Osteocyte (in vitro differentiated cells): ENCODE measurements around the gene SMARCA4. TPM values are rescaled to one million over a fixed set of nuclear protein-coding genes. Genes with fewer than 3 reads are reported as not detected.
A peak's percentile ranks its signal among the peaks of the same experiment; 100 is the strongest.

Experiments used
- DNase-seq: peaks from one replicate; pipeline ENCODE4 v3.0.0; 2021; ENCODE audit warnings: mixed read lengths; ENCODE audit not compliant: unreplicated experiment; ENCODE audit errors: extremely low spot score
- H3K27ac Mint-ChIP-seq: one replicate; pipeline ENCODE4 v1.8.0; 2021; ENCODE audit warnings: mild to moderate bottlenecking, mixed read lengths; ENCODE audit not compliant: unreplicated experiment
- H3K27me3 Mint-ChIP-seq: one replicate; pipeline ENCODE4 v1.8.0; 2021; ENCODE audit warnings: mixed read lengths; ENCODE audit not compliant: unreplicated experiment
- H3K36me3 Mint-ChIP-seq: one replicate; pipeline ENCODE4 v1.8.0; 2021; ENCODE audit warnings: mixed read lengths; ENCODE audit not compliant: unreplicated experiment
- H3K4me1 Mint-ChIP-seq: one replicate; pipeline ENCODE4 v1.8.0; 2021; ENCODE audit warnings: mixed read lengths; ENCODE audit not compliant: unreplicated experiment
- H3K4me3 Mint-ChIP-seq: one replicate; pipeline ENCODE4 v1.8.0; 2021; ENCODE audit warnings: mild to moderate bottlenecking, moderate library complexity, mixed read lengths; ENCODE audit not compliant: unreplicated experiment
- H3K9me3 Mint-ChIP-seq: one replicate; pipeline ENCODE4 v1.8.0; 2021; ENCODE audit warnings: mixed read lengths; ENCODE audit not compliant: unreplicated experiment
- total RNA-seq: library from RNA; stranded (reverse); gene quantifications from 2 replicates; pipeline ENCODE4 v1.2.1, GENCODE V29; 2021
- TF ChIP-seq, protein P1 (sequence below): fragments of 200-600 bp; sonication (generic); IDR thresholded peaks from 2 replicates; pipeline ENCODE4 v1.5.0; 2021; ENCODE audit warnings: antibody characterized with exemption, mild to moderate bottlenecking, moderate library complexity

The SMARCA4 gene
- total RNA-seq, 1 donor from 2014 or later: 131 TPM

DNA sequence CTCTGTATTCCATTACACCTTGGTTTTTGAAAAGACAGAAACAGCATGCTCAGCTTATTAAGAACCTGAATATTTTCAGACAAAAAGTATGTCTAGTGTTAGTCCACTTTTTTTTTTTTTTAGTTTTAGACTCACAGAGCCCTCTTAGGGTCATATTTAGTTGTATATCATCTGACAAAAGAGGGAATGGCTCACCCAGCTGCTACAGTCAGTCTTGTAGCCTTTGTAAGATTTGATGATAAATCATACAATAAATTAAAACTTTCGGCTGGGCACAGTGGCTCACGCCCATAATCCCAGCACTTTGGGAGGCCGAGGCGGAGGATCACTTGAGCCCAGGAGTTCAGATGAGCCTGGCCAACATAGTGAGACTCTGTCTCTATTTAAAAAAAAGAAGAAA, 84.7 kb downstream of the SMARCA4 start:
- Mint-ChIP-seq H3K9me3 (no peaks in the 10 kb centered on the region), H3K4me3 (no peak overlapping the region), H3K4me1 (peaks cover 2% of the 10 kb centered on the region), H3K36me3 (peaks cover 52% of the 10 kb centered on the region), H3K27me3 (no peaks in the 10 kb centered on the region), H3K27ac (no peak overlapping the region)
- TF ChIP-seq, protein P1, sequence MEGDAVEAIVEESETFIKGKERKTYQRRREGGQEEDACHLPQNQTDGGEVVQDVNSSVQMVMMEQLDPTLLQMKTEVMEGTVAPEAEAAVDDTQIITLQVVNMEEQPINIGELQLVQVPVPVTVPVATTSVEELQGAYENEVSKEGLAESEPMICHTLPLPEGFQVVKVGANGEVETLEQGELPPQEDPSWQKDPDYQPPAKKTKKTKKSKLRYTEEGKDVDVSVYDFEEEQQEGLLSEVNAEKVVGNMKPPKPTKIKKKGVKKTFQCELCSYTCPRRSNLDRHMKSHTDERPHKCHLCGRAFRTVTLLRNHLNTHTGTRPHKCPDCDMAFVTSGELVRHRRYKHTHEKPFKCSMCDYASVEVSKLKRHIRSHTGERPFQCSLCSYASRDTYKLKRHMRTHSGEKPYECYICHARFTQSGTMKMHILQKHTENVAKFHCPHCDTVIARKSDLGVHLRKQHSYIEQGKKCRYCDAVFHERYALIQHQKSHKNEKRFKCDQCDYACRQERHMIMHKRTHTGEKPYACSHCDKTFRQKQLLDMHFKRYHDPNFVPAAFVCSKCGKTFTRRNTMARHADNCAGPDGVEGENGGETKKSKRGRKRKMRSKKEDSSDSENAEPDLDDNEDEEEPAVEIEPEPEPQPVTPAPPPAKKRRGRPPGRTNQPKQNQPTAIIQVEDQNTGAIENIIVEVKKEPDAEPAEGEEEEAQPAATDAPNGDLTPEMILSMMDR: no peak
- DNase-seq: no peak

DNA sequence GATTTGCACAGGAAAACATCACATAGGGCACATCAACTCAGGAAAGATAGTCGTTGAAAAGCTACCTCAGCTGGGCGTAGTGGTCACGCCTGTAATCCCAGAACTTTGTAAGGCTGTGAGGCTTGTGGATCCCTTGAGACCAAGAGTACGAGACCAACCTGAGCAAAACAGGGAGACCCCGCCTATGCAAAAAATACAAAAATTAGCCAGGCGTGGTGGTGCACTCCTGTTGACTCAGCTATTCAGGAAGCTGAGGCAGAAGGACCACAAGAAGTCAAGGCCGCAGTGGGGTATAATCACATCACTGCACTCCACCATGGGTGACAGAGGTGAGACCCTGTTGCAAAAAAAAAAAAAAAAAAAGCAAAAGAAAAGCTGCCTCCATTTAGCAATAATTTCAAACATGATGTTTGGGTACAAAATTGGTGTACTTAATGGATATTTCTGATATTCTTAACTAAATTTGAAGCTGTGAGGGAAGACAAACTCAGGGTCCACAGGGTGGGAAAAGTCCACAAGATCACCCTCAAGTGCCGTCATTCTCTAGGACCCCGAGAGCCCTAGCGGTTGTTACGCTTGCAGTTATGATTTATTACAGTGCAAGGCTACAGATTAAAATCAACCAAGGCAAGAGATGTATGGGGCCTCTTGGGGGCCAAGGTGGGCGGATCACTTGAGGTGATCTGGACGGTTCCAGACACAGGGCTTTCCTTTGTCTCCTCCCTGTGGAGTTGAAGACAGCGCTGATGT, 86.0 kb downstream of the SMARCA4 start:
- DNase-seq: no peak
- Mint-ChIP-seq H3K9me3 (no peaks in the 10 kb centered on the region), H3K36me3 (peaks cover 42% of the 10 kb centered on the region), H3K4me3 (no peak overlapping the region), H3K27ac (no peak overlapping the region), H3K27me3 (no peaks in the 10 kb centered on the region), H3K4me1 (peaks cover 6% of the 10 kb centered on the region)
- TF ChIP-seq, protein P1: no peak

DNA sequence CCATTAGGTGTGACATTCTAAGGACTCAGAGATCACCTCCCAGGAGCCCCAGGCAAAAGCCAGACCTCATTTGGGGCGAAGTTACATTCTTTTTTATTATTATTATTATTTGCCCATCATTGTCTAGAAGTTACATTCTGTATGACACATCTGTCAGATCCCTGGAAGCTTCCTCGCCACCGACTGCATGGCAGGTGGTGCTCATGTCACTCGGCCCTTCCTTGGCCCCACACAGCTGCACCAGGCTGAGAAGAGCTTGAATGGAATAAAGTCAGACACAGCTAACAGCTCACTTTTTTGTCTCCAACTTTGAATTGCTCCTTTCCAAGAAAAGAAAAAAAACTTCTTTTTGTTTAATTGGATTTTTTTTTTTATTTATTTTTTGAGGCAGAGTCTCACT, 87.0 kb downstream of the SMARCA4 start:
- H3K4me3 Mint-ChIP-seq: no peak overlapping the region
- no peaks in the 10 kb centered on the region for H3K9me3 Mint-ChIP-seq
- DNase-seq: no peak
- no peaks in the 10 kb centered on the region for H3K27me3 Mint-ChIP-seq
- TF ChIP-seq, protein P1: no peak
- peaks cover 12% of the 10 kb centered on the region for H3K4me1 Mint-ChIP-seq
- H3K36me3 Mint-ChIP-seq: peaks cover 40% of the 10 kb centered on the region
- no peak overlapping the region for H3K27ac Mint-ChIP-seq

DNA sequence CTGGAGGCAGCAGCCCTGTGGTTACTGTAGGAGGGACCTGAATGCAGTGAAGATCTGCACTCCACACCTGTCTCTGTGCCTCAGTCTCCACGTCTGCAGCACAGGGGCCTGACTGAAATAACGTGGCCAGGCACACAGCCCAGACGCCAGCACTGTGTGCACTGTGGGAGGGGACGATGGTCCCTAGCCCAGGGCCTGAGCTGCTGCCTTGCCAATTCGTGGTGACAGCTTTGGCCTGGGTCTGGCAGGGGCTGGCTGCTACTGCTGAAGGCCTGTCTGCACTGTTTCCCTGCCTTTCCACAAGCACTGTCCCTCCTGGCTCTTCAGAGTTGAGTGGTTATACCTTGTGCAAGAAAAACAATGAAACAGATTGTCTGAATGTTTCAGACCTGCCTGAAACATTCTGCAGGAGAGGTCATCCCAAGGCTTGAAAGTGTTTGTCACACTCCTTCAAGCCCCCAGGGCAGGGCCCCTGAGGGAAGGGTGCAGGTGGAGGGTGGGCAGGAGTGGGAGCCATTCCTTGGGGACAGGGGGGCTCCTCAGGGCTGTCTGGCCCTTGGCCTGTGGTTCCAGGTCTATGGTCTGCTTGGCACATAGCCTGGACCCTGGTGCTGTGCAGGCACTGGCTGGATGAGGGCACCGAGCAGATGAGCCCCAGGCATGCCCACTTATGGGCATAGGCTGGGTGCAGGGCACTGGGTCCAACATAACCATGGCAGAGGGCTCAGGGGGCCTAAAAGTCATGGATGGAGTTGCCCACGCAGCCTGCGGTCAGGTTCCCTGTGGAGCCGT, 89.7 kb downstream of the SMARCA4 start:
- Mint-ChIP-seq H3K4me3 (no peak overlapping the region), H3K27me3 (no peaks in the 10 kb centered on the region), H3K36me3 (peaks cover 24% of the 10 kb centered on the region), H3K9me3 (no peaks in the 10 kb centered on the region), H3K27ac (peak overlapping the region; percentile 31), H3K4me1 (peaks cover 12% of the 10 kb centered on the region)
- no peak for DNase-seq
- TF ChIP-seq, protein P1: no peak

DNA sequence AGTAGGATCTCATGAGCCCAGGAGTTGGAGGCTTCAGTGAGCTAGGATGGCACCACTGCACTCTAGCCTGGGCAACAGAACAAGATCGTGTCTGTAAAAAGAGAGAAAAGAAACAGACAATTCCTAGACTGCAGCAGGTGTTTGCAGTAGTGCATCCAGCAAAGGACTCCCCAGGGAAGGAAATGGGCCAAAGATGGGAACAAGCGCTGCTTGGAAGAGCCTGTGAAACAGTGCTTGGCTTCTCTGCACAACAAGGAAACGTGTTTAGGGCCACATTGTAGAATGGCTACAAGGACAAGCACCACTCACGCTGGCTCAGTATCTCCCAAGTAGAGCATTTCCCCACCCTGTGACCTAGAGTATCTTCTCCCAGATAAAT, 93.0 kb downstream of the SMARCA4 start:
- TF ChIP-seq, protein P1: no peak
- Mint-ChIP-seq H3K4me1 (peaks cover 12% of the 10 kb centered on the region), H3K27ac (no peak overlapping the region), H3K36me3 (peaks cover 13% of the 10 kb centered on the region), H3K9me3 (no peaks in the 10 kb centered on the region), H3K27me3 (no peaks in the 10 kb centered on the region), H3K4me3 (no peak overlapping the region)
- no peak for DNase-seq
